B cell (primary cell): ENCODE results near the gene SLC6A12. TPM values are rescaled to one million over a fixed set of nuclear protein-coding genes. Genes with fewer than 3 reads are reported as not detected.

Experiments used
- ATAC-seq: fragments of 200-7000 bp; cut with Tn5 transposase; one replicate; pipeline ENCODE4 v1.10.0; 2021; ENCODE audit warnings: low read depth, mild to moderate bottlenecking, moderate number of reproducible peaks, moderate library complexity
- CTCF ChIA-PET: fragments of 350-600 bp; sonication (Branson Sonifier 250); formaldehyde crosslinking; loops from one replicate; lab custom pipeline; 2021; ENCODE audit warnings: antibody characterized with exemption, inconsistent platforms; lab: Charles Lee
- POLR2A ChIA-PET: fragments of 350-600 bp; sonication (Branson Sonifier 250); formaldehyde crosslinking; loops from one replicate; lab custom pipeline; 2021; ENCODE audit warnings: antibody characterized with exemption; lab: Charles Lee
- DNase-seq: peaks from one replicate; pipeline ENCODE4 v3.0.0; 2013
- H2AFZ ChIP-seq: 2 replicates; pipeline ENCODE4 v1.6.1; 2012; ENCODE audit warnings: mild to moderate bottlenecking, low read depth, low read length; ENCODE audit not compliant: insufficient read depth, poor library complexity, severe bottlenecking
- H3K27ac ChIP-seq, 2 donors: 1 replicate in 1 of 2; 2 replicates in 1 of 2; pipeline ENCODE4 v1.5.1; 2012 to 2013; ENCODE audit warnings: low read length in 2 of 2, mild to moderate bottlenecking in 2 of 2, moderate library complexity in 1 of 2
- H3K27me3 ChIP-seq, 4 experiments: fragments of 200-600 bp in 1 of 4; sonication (generic) in 1 of 4; replicated peaks in 1 of 4; 1 replicate in 2 of 4; 2 replicates in 2 of 4; pipeline versions ENCODE4 v1.6.1 to v1.7.0; 2013 to 2016; ENCODE audit warnings: low read length in 3 of 4, mild to moderate bottlenecking in 2 of 4, mixed read lengths in 1 of 4, moderate library complexity in 1 of 4; ENCODE audit not compliant: insufficient read depth in 4 of 4, control insufficient read depth in 3 of 4; ENCODE audit errors: control extremely low read depth in 1 of 4
- H3K36me3 ChIP-seq, 2 experiments: replicated peaks in 1 of 2; 1 replicate in 1 of 2; 2 replicates in 1 of 2; pipeline versions ENCODE4 v1.6.1 to v1.7.1; 2013; ENCODE audit warnings: low read length in 1 of 2; ENCODE audit not compliant: insufficient read depth in 2 of 2, control insufficient read depth in 1 of 2; ENCODE audit errors: control extremely low read depth in 1 of 2, extremely low read depth in 1 of 2
- H3K4me1 ChIP-seq, 2 donors: fragments of 200-600 bp in 1 of 2; sonication (generic) in 1 of 2; 1 replicate in 1 of 2; 2 replicates in 1 of 2; pipeline versions ENCODE4 v1.5.1 to v1.6.1; 2013 to 2017; ENCODE audit warnings: low read length in 2 of 2; ENCODE audit not compliant: control insufficient read depth in 2 of 2, insufficient read depth in 2 of 2
- H3K4me2 ChIP-seq: replicated peaks from 2 replicates; pipeline ENCODE3; 2012; ENCODE audit warnings: mild to moderate bottlenecking, low read depth, low read length; ENCODE audit not compliant: poor library complexity, severe bottlenecking
- H3K4me3 ChIP-seq, 5 experiments: fragments of 200-600 bp in 1 of 5; sonication (generic) in 1 of 5; 1 replicate in 3 of 5; 2 replicates in 2 of 5; pipeline versions ENCODE4 v1.5.1 to v1.7.0; 2011 to 2016; ENCODE audit warnings: low read length in 4 of 5, mild to moderate bottlenecking in 4 of 5, low read depth in 2 of 5, control low read depth in 1 of 5, moderate library complexity in 1 of 5; ENCODE audit not compliant: insufficient read depth in 1 of 5; ENCODE audit errors: control extremely low read depth in 1 of 5, extremely low read depth in 1 of 5
- H3K79me2 ChIP-seq: fragments of 200-600 bp; sonication (generic); one replicate; pipeline ENCODE4 v1.6.0; 2016; ENCODE audit warnings: low read length; ENCODE audit not compliant: control insufficient read depth, insufficient read depth
- H3K9ac ChIP-seq: fragments of 200-600 bp; sonication (generic); 2 replicates; pipeline ENCODE4 v1.6.1; 2017; ENCODE audit warnings: mild to moderate bottlenecking, low read length, moderate library complexity
- H3K9me3 ChIP-seq, 3 donors: one replicate each; pipeline versions ENCODE4 v1.6.1 to v1.7.1; 2013; ENCODE audit warnings: low read length in 2 of 3; ENCODE audit not compliant: control insufficient read depth in 2 of 3, insufficient read depth in 1 of 3; ENCODE audit errors: control extremely low read depth in 1 of 3
- H4K20me1 ChIP-seq: 2 replicates; pipeline ENCODE4 v1.6.0; 2012; ENCODE audit warnings: mild to moderate bottlenecking, low read length; ENCODE audit not compliant: insufficient read depth, control insufficient read depth, poor library complexity, severe bottlenecking
- H3K27ac Mint-ChIP-seq: one replicate; pipeline ENCODE4 v1.8.0; 2021; ENCODE audit warnings: mixed read lengths
- H3K27me3 Mint-ChIP-seq: one replicate; pipeline ENCODE4 v1.8.0; 2021; ENCODE audit warnings: mixed read lengths
- H3K4me1 Mint-ChIP-seq: one replicate; pipeline ENCODE4 v1.8.0; 2021; ENCODE audit warnings: mixed read lengths
- H3K4me3 Mint-ChIP-seq: one replicate; pipeline ENCODE4 v1.8.0; 2021; ENCODE audit warnings: mixed read lengths
- H3K9me3 Mint-ChIP-seq: one replicate; pipeline ENCODE4 v1.8.0; 2022; ENCODE audit warnings: mixed read lengths; ENCODE audit not compliant: insufficient read depth
- CTCF ChIP-seq: fragments of 200-600 bp; IDR thresholded peaks from one replicate; pipeline ENCODE4 v1.8.0; 2022; ENCODE audit warnings: antibody characterized with exemption, mild to moderate bottlenecking
- EZH2 ChIP-seq: IDR thresholded peaks from 2 replicates; pipeline ENCODE4 v1.6.1; 2012; ENCODE audit warnings: borderline replicate concordance, low read depth, mild to moderate bottlenecking, moderate library complexity, low read length; ENCODE audit not compliant: insufficient read depth, poor library complexity, severe bottlenecking
- WGBS: methylation state at CpG from one replicate; pipeline ENCODE4 v1.1.5; 2013; ENCODE audit warnings: missing lambda C conversion rate; ENCODE audit not compliant: insufficient coverage; 5-methylcytosine and 5-hydroxymethylcytosine counted together
- intact Hi-C: fragments of 100-400 bp; cut with micrococcal nuclease; formaldehyde crosslinking; loops from one replicate; pipeline ENCODE4 v1.10.0; 2022
- polyA plus RNA-seq: library from polyadenylated mRNA; depleted of rRNA; stranded (reverse); fragments of >200 nt; gene quantifications from 2 replicates; pipeline ENCODE4 v1.2.3, GENCODE V29; 2012
- total RNA-seq, 2 donors: library from RNA; stranded (reverse); fragments of 120-200 nt in 1 of 2; gene quantifications; 1 replicate in 1 of 2; 2 replicates in 1 of 2; pipeline versions ENCODE4 v1.2.3 to v1.2.4, GENCODE V29; 2013 to 2022

The SLC6A12 gene
- total and polyA plus RNA-seq, 2 donors (not counting 1 experiment from before 2014, with no cell fraction given) = 0.06 TPM; not detected in 1

- no peak for TF ChIP-seq CTCF
- no peak for TF ChIP-seq EZH2
- peaks cover 0 to 6% of the 10 kb centered on the region in 2 donors for H3K4me1 ChIP-seq
- no peak overlapping the region for H3K27ac Mint-ChIP-seq
- H3K9me3 ChIP-seq = no peaks in the 10 kb centered on the region
- WGBS = 87% methylated on average over 9 of the region's 11 CpGs
- ChIA-PET POLR2A (no interaction called here), CTCF (no interaction called here)
- H3K27me3 ChIP-seq = no peaks in the 10 kb centered on the region
- no peaks in the 10 kb centered on the region for H3K79me2 ChIP-seq
- no peak overlapping the region for H2AFZ ChIP-seq
- no peak overlapping the region for H3K9ac ChIP-seq
- no peaks in the 10 kb centered on the region for H3K9me3 Mint-ChIP-seq
- no peaks in the 10 kb centered on the region for H4K20me1 ChIP-seq
- DNase-seq (no peak), ATAC-seq (no peak)
- H3K4me3 ChIP-seq = no peak overlapping the region
- H3K4me2 ChIP-seq = no peak overlapping the region
- no peak overlapping the region for H3K4me3 Mint-ChIP-seq
- H3K27ac ChIP-seq = no peak overlapping the region
- peaks cover 27% of the 10 kb centered on the region for H3K27me3 Mint-ChIP-seq
- intact Hi-C loops = no loop called here
- H3K4me1 Mint-ChIP-seq = peaks cover 7% of the 10 kb centered on the region
- no peaks in the 10 kb centered on the region for H3K36me3 ChIP-seq
Observed at GRCh38 chr12:177336-177979, 36.5 kb downstream of the SLC6A12 start.

DNA sequence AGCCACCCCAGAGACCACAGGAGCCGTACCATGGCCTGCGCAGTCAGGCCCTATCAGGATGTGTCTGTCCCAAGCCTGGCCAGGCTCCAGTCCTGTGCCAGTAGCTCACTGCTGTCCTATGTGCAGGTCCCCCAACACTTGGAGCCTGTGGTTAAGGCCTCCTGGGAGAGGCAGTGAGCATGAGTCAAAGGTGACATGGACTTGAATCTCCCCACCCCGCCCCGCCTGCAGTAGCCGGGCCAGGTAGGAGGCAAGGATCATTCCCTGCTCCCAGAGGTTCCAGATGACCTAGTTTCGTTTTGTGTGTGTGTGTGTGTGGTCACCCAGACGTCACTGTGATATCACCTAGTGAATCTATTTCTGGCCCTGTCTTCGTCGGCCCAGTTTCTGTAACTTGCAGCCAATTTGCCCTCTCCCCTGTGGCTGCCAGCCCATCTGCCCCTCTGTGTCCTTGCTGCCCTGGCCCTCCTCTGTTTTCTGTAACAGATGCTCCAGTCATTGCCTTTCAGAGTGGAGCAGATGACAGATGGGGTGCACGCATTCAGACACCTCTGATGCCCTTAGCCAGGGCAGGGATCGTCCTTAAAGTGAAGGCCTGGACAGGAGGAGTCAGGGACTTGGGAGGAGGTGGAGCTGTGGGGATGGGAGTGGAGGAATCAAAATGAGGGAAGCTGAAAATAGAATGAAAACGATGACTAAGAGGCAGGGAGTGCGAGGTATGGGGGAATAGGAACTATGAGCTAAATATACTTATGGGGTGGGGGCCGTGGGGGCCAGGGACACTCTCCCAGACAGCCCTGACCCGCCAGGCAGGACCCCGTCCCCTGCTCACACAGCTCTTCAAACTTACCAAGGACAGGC lies 37.4 kb downstream of the SLC6A12 start:
- ATAC-seq = no peak
- TF ChIP-seq CTCF (no peak), EZH2 (no peak)
- ChIA-PET CTCF (no interaction called here), POLR2A (no interaction called here)
- Histone ChIP-seq H3K27me3 (no peaks in the 10 kb centered on the region), H3K4me1 (peaks cover 0 to 6% of the 10 kb centered on the region in 2 donors), H3K4me3 (no peak overlapping the region), H2AFZ (no peak overlapping the region), H3K79me2 (no peaks in the 10 kb centered on the region), H4K20me1 (no peaks in the 10 kb centered on the region), H3K36me3 (no peaks in the 10 kb centered on the region), H3K27ac (no peak overlapping the region), H3K9ac (no peak overlapping the region), H3K4me2 (no peak overlapping the region), H3K9me3 (no peaks in the 10 kb centered on the region)
- Mint-ChIP-seq H3K9me3 (no peaks in the 10 kb centered on the region), H3K27ac (no peak overlapping the region), H3K27me3 (peaks cover 27% of the 10 kb centered on the region), H3K4me3 (no peak overlapping the region), H3K4me1 (peaks cover 7% of the 10 kb centered on the region)
- 73% methylated on average over 11 of the region's 16 CpGs for WGBS
- no peak for DNase-seq
- intact Hi-C loops = no loop called here
